ENCODE results near the gene BSDC1.

GRCh38 chr1:32390904-32391870, 3.1 kb downstream of the BSDC1 start:
- TF ChIP-seq NCOA2 (CRISPR knock-in tag; IDR thresholded peaks at IDR 0.05), result no peak
- no peak for TF ChIP-seq POLR2AphosphoS5 (IDR thresholded peaks at IDR 0.05; ENCODE audit: low read depth, low read length)
- no peak for TF ChIP-seq GABPA (IDR thresholded peaks at IDR 0.05; ENCODE audit: low read depth, low read length)
- TF ChIP-seq GABPA (CRISPR knock-in tag; IDR thresholded peaks at IDR 0.05; ENCODE audit: low read depth), result no peak
- TF ChIP-seq ZNF18 (CRISPR knock-in tag; IDR thresholded peaks at IDR 0.05; ENCODE audit: insufficient replicate concordance), result no peak
- no peak for TF ChIP-seq SUZ12 (IDR thresholded peaks at IDR 0.05; ENCODE audit: low read depth, low read length)

All from HepG2 (cell line).